ENCODE results near the gene CPNE9. TPM values are rescaled to one million over a fixed set of nuclear protein-coding genes. Genes with fewer than 3 reads are reported as not detected.

CPNE9 gene
- total and polyA plus RNA-seq, 2 of the 13 experiments (the other 11 are each of a cell fraction or from before 2014, with no cell fraction given), result 0.20 TPM; not detected in 1

DNA sequence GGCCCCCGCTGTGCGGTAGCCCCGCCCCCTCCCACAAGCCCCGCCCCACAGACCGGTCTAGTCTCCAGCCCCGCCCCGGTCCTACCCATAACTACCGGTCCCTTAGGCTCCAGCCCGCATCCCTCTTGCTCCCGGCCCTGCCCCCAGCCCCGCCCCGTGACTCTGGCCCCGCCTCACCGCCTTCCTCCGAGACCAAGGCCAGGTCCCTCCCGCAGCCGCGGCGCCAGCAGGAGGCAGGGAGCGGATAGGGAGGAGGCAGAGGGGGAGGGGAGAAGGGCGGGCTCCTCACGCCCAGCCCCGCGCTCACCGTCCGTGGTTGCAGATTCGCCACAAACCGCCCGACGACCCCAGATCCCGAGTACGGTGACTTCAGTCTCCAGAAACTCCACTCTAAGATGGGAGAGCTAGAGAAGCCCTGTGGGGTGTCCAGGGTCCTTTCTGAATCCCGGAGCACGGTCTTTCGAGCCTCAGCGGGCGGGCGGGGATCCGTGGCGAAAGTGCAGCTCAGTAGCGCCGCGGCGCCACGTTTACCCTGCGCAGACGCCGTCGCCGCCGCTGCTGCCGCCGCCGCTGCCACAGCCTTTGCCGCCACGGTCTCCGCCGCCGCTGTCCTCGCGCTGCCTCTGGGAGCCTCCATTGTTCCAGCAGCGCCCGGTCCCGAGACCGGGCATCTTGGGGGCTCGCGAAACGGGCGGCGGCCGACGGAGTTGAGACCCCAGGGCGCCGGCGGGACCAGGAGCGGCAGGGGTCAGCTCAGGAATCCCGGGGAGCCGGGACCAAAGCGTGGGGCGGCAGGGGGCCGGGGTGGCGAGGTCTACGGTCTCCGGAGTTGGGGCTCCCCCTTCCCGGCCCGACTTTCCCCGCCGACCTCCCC, 27.8 kb downstream of the CPNE9 start, which contains the start of gene BRPF1 (continued):
- TF ChIP-seq CHD4 (IDR thresholded peaks at IDR 0.05; ENCODE audit: borderline replicate concordance, low read length) (no peak), FOXC1 (CRISPR knock-in tag; IDR thresholded peaks at IDR 0.05; ENCODE audit: borderline replicate concordance) (peak; percentile 82), HNRNPH1 (optimal IDR thresholded peaks at IDR 0.05; ENCODE audit: low read depth, low read length) (no peak), DNMT3B (CRISPR knock-in tag; conservative IDR thresholded peaks at IDR 0.05) (no peak), ZNF761 (CRISPR knock-in tag; conservative IDR thresholded peaks at IDR 0.05) (no peak), MAZ (IDR thresholded peaks at IDR 0.05; ENCODE audit: borderline replicate concordance, low read depth, low read length) (peak; percentile 92), MAZ (CRISPR knock-in tag; IDR thresholded peaks at IDR 0.05; ENCODE audit: low read depth) (peak; percentile 82), ZBTB20 (CRISPR knock-in tag; IDR thresholded peaks at IDR 0.05; ENCODE audit: borderline replicate concordance, low read depth) (no peak), ZNF850 (CRISPR knock-in tag; conservative IDR thresholded peaks at IDR 0.05) (no peak), RBAK (CRISPR knock-in tag; IDR thresholded peaks at IDR 0.05) (no peak), NPAS2 (CRISPR knock-in tag; IDR thresholded peaks at IDR 0.05; ENCODE audit: borderline replicate concordance) (no peak), ZNF563 (CRISPR knock-in tag; IDR thresholded peaks at IDR 0.05) (no peak; the same call in 1 of the 2 replicates), ZNF724P (CRISPR knock-in tag; IDR thresholded peaks at IDR 0.05; ENCODE audit: borderline replicate concordance) (peak; percentile 56; the same call in 1 of the 2 replicates), HDAC1 (CRISPR knock-in tag; IDR thresholded peaks at IDR 0.05) (peak; percentile 86), ZNF577 (CRISPR knock-in tag; IDR thresholded peaks at IDR 0.05; ENCODE audit: borderline replicate concordance, low read depth) (0 out of 2 replicates have a peak, but pooled peaks have one; percentile 65), PHF5A (CRISPR knock-in tag; IDR thresholded peaks at IDR 0.05; ENCODE audit: low read depth, unreplicated experiment) (peak; percentile 53)
- TF ChIP-seq, protein P1, sequence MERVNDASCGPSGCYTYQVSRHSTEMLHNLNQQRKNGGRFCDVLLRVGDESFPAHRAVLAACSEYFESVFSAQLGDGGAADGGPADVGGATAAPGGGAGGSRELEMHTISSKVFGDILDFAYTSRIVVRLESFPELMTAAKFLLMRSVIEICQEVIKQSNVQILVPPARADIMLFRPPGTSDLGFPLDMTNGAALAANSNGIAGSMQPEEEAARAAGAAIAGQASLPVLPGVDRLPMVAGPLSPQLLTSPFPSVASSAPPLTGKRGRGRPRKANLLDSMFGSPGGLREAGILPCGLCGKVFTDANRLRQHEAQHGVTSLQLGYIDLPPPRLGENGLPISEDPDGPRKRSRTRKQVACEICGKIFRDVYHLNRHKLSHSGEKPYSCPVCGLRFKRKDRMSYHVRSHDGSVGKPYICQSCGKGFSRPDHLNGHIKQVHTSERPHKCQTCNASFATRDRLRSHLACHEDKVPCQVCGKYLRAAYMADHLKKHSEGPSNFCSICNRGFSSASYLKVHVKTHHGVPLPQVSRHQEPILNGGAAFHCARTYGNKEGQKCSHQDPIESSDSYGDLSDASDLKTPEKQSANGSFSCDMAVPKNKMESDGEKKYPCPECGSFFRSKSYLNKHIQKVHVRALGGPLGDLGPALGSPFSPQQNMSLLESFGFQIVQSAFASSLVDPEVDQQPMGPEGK (CRISPR knock-in tag; IDR thresholded peaks at IDR 0.05), result peak; percentile 67
- TF ChIP-seq, protein P2, sequence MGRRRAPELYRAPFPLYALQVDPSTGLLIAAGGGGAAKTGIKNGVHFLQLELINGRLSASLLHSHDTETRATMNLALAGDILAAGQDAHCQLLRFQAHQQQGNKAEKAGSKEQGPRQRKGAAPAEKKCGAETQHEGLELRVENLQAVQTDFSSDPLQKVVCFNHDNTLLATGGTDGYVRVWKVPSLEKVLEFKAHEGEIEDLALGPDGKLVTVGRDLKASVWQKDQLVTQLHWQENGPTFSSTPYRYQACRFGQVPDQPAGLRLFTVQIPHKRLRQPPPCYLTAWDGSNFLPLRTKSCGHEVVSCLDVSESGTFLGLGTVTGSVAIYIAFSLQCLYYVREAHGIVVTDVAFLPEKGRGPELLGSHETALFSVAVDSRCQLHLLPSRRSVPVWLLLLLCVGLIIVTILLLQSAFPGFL (CRISPR knock-in tag; IDR thresholded peaks at IDR 0.05), result no peak
- TF ChIP-seq, protein P3, sequence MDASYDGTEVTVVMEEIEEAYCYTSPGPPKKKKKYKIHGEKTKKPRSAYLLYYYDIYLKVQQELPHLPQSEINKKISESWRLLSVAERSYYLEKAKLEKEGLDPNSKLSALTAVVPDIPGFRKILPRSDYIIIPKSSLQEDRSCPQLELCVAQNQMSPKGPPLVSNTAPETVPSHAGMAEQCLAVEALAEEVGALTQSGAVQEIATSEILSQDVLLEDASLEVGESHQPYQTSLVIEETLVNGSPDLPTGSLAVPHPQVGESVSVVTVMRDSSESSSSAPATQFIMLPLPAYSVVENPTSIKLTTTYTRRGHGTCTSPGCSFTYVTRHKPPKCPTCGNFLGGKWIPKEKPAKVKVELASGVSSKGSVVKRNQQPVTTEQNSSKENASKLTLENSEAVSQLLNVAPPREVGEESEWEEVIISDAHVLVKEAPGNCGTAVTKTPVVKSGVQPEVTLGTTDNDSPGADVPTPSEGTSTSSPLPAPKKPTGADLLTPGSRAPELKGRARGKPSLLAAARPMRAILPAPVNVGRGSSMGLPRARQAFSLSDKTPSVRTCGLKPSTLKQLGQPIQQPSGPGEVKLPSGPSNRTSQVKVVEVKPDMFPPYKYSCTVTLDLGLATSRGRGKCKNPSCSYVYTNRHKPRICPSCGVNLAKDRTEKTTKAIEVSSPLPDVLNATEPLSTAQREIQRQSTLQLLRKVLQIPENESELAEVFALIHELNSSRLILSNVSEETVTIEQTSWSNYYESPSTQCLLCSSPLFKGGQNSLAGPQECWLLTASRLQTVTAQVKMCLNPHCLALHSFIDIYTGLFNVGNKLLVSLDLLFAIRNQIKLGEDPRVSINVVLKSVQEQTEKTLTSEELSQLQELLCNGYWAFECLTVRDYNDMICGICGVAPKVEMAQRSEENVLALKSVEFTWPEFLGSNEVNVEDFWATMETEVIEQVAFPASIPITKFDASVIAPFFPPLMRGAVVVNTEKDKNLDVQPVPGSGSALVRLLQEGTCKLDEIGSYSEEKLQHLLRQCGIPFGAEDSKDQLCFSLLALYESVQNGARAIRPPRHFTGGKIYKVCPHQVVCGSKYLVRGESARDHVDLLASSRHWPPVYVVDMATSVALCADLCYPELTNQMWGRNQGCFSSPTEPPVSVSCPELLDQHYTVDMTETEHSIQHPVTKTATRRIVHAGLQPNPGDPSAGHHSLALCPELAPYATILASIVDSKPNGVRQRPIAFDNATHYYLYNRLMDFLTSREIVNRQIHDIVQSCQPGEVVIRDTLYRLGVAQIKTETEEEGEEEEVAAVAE (CRISPR knock-in tag; IDR thresholded peaks at IDR 0.05; ENCODE audit: borderline replicate concordance), result no peak
- TF ChIP-seq, protein P4, sequence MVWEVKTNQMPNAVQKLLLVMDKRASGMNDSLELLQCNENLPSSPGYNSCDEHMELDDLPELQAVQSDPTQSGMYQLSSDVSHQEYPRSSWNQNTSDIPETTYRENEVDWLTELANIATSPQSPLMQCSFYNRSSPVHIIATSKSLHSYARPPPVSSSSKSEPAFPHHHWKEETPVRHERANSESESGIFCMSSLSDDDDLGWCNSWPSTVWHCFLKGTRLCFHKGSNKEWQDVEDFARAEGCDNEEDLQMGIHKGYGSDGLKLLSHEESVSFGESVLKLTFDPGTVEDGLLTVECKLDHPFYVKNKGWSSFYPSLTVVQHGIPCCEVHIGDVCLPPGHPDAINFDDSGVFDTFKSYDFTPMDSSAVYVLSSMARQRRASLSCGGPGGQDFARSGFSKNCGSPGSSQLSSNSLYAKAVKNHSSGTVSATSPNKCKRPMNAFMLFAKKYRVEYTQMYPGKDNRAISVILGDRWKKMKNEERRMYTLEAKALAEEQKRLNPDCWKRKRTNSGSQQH (CRISPR knock-in tag; IDR thresholded peaks at IDR 0.05; ENCODE audit: low read depth), result no peak

All from HepG2 (cell line).